AG09309 (cell line): Measurements from ENCODE around the gene DHRS7B.
A peak's percentile ranks its signal among the peaks of the same experiment; 100 is the strongest.
"Not testable (repeated sequence)": the region's sequence is repeated elsewhere in the genome, so short reads cannot be mapped to it uniquely, and the experiment has no call there.

Experiments
- DNase-seq: peaks from one replicate; pipeline ENCODE4 v3.0.0-alpha.2; 2010; ENCODE audit warnings: low read depth
- H3K4me3 ChIP-seq: 2 replicates; pipeline ENCODE4 v1.5.1; 2011; ENCODE audit warnings: mild to moderate bottlenecking, low read depth, low read length, moderate library complexity; ENCODE audit not compliant: control insufficient read depth
- TF ChIP-seq, protein P1 (sequence below): IDR thresholded peaks from 2 replicates; pipeline ENCODE4 v1.5.1; 2011; ENCODE audit warnings: mild to moderate bottlenecking, low read depth, low read length, inconsistent platforms; ENCODE audit not compliant: insufficient read depth, control insufficient read depth; ENCODE audit errors: missing control alignments

The DHRS7B gene

GRCh38 chr17:21113049-21113690, 13.6 kb upstream of the DHRS7B start:
- DNase-seq = no peak
- TF ChIP-seq, protein P1, sequence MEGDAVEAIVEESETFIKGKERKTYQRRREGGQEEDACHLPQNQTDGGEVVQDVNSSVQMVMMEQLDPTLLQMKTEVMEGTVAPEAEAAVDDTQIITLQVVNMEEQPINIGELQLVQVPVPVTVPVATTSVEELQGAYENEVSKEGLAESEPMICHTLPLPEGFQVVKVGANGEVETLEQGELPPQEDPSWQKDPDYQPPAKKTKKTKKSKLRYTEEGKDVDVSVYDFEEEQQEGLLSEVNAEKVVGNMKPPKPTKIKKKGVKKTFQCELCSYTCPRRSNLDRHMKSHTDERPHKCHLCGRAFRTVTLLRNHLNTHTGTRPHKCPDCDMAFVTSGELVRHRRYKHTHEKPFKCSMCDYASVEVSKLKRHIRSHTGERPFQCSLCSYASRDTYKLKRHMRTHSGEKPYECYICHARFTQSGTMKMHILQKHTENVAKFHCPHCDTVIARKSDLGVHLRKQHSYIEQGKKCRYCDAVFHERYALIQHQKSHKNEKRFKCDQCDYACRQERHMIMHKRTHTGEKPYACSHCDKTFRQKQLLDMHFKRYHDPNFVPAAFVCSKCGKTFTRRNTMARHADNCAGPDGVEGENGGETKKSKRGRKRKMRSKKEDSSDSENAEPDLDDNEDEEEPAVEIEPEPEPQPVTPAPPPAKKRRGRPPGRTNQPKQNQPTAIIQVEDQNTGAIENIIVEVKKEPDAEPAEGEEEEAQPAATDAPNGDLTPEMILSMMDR = no peak
- H3K4me3 ChIP-seq = no peak overlapping the region

DNA sequence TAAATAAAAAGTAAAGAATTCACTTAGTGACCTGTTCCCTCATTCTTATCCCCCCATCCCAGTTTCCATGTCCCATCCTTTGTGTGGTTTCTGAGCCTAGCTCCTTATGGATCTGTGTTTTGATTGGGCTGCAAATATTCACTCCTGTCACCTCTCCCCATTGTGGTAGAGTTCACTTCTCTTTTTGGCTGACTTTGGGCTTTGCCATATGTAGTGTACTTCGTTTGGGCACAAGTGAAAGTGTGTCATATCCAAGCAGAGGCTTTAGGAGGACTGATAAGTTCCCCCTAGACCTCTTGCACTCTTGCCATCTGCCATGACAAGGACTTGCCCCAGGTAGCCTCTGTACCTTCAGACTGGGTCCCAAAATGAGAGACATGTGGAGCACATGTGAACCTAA, 13.0 kb upstream of the DHRS7B start:
- no peak for DNase-seq
- TF ChIP-seq, protein P1 = no peak
- H3K4me3 ChIP-seq = no peak overlapping the region

DNA sequence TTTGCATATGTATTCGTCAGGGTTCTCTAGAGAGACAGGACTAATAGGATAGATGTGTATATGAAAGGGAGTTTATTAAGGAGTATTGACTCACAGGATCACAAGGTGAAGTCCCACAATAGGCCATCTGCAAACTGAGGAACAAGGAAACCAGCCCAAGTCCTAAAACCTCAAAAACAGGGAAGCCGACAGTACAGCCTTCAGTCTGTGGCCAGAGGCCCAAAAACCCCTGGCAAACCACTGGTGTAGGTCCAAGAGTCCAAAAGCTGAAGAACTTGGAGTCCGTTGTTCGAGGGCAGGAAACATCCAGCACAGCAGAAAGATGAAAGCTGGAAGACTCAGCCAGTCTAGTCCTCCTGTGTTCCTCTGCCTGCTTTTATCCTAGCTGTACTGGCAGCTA, 12.0 kb upstream of the DHRS7B start:
- not testable (repeated sequence) for DNase-seq, H3K4me3 ChIP-seq

DNA sequence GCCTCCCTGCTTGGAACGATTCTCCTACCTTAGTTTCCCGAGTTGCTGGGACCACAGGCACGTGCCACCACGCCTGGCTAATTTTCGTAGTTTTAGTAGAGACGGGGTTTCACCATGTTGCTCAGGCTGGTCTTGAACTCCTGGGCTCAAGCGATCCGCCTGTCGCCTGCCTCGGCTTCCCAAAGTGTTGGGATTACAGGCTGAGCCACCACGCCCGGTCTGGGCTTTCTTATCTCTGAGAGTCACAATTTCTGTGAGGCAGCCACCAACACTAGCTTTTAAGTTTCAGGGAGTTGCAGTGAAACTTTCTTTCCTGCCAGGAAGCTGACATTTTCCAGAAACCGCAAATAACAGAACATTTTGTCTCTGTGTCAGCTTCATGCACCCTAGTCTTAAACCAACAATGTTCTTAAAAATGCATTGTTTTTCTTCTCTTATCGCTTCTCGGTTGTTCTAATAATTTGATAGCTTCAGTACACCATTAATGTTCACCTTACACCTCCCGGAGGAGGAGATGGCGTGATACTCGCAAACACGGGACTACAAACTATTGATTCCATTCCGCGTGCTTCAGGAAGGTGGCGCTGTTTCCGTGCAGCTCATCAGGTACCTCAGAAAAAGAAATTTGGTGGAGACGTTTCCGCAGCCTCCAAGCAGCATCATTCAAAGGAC, 7.4 kb upstream of the DHRS7B start:
- H3K4me3 ChIP-seq = no peak overlapping the region; the same call in 1 of the 2 replicates
- TF ChIP-seq, protein P1 = peak; percentile 94
- no peak for DNase-seq

- no peak overlapping the region for H3K4me3 ChIP-seq
- TF ChIP-seq, protein P1 = no peak
- no peak for DNase-seq
These were observed 6.9 kb upstream of the DHRS7B start for GRCh38 chr17:21119919-21120249.

GRCh38 chr17:21124086-21124485, 2.7 kb upstream of the DHRS7B start:
- TF ChIP-seq, protein P1 = no peak
- H3K4me3 ChIP-seq = no peak overlapping the region
- no peak for DNase-seq

GRCh38 chr17:21124517-21124916, 2.2 kb upstream of the DHRS7B start:
- DNase-seq, H3K4me3 ChIP-seq: not testable (repeated sequence)

- no peak for DNase-seq
- no peak overlapping the region for H3K4me3 ChIP-seq
- TF ChIP-seq, protein P1 = no peak
These were observed 902 bp upstream of the DHRS7B start for GRCh38 chr17:21125862-21126261.
